GM12892 (cell line): Measurements from ENCODE around the gene ZNF33B.
A peak's percentile ranks its signal among the peaks of the same experiment; 100 is the strongest.
"Not testable (repeated sequence)": the region's sequence is repeated elsewhere in the genome, so short reads cannot be mapped to it uniquely, and the experiment has no call there.

Experiments used
- DNase-seq: peaks from one replicate; pipeline ENCODE4 v3.0.0; 2011; ENCODE audit not compliant: insufficient read length
- FAIRE-seq: peaks from 2 replicates; lab custom pipeline; 2011; peaks lifted over from hg19 to GRCh38; lab: Jason Lieb, UNC
- POLR2A ChIP-seq: IDR thresholded peaks from 2 replicates; pipeline ENCODE4 v1.6.1; 2011; ENCODE audit warnings: low read depth, low read length, control low read depth
- POLR2AphosphoS5 ChIP-seq: IDR thresholded peaks from 2 replicates; pipeline ENCODE4 v1.6.1; 2011; ENCODE audit warnings: low read depth, low read length, control low read depth
- TAF1 ChIP-seq: IDR thresholded peaks from 2 replicates; pipeline ENCODE4 v1.6.1; 2011; ENCODE audit warnings: low read depth, mild to moderate bottlenecking, control low read depth, low read length, borderline replicate concordance

Gene ZNF33B

GRCh38 chr10:42596196-42596595 is 42.2 kb downstream of the ZNF33B start:
- no peak for TF ChIP-seq POLR2A
- FAIRE-seq (no peak), DNase-seq (no peak)

GRCh38 chr10:42594246-42594650 is 44.1 kb downstream of the ZNF33B start:
- no peak for DNase-seq
- no peak for TF ChIP-seq POLR2AphosphoS5
- no peak for TF ChIP-seq POLR2A
- no peak for TF ChIP-seq TAF1
- FAIRE-seq = no peak

- FAIRE-seq (no peak), DNase-seq (no peak)
- no peak for TF ChIP-seq POLR2AphosphoS5
- no peak for TF ChIP-seq TAF1
- no peak for TF ChIP-seq POLR2A
Measured at GRCh38 chr10:42593284-42593683, 45.1 kb downstream of the ZNF33B start.

- no peak for TF ChIP-seq TAF1
- TF ChIP-seq POLR2AphosphoS5 = no peak
- TF ChIP-seq POLR2A = no peak
Measured at GRCh38 chr10:42583828-42584227, 54.5 kb downstream of the ZNF33B start.

GRCh38 chr10:42578019-42578418 is 60.4 kb downstream of the ZNF33B start:
- DNase-seq (no peak), FAIRE-seq (no peak)
- TF ChIP-seq POLR2A = no peak

More at GRCh38 chr10:42583828-42584227, 54.5 kb downstream of the ZNF33B start:
- DNase-seq (no peak), FAIRE-seq (no peak)

- TF ChIP-seq POLR2AphosphoS5 (no peak), POLR2A (no peak), TAF1 (no peak)
- FAIRE-seq (no peak), DNase-seq (no peak)
Measured at GRCh38 chr10:42576338-42576737, 62.0 kb downstream of the ZNF33B start.

- TF ChIP-seq TAF1 (no peak), POLR2AphosphoS5 (no peak), POLR2A (no peak)
- FAIRE-seq (no peak), DNase-seq (no peak)
Measured at GRCh38 chr10:42574336-42574735, 64.0 kb downstream of the ZNF33B start.

- DNase-seq (no peak), FAIRE-seq (no peak)
- no peak for TF ChIP-seq TAF1
- no peak for TF ChIP-seq POLR2AphosphoS5
- no peak for TF ChIP-seq POLR2A
Measured at GRCh38 chr10:42556931-42557330, 81.4 kb downstream of the ZNF33B start.

GRCh38 chr10:42553576-42553975 is 84.8 kb downstream of the ZNF33B start:
- DNase-seq, FAIRE-seq: not testable (repeated sequence)

GRCh38 chr10:42553064-42553407 is 85.3 kb downstream of the ZNF33B start:
- FAIRE-seq (no peak), DNase-seq (no peak)
- no peak for TF ChIP-seq POLR2A
- no peak for TF ChIP-seq TAF1
- TF ChIP-seq POLR2AphosphoS5 = no peak

- TF ChIP-seq POLR2A = no peak
- no peak for TF ChIP-seq TAF1
- no peak for TF ChIP-seq POLR2AphosphoS5
- FAIRE-seq = peak; percentile 96
- DNase-seq = peak; percentile 70
Measured at GRCh38 chr10:42552188-42553063, 85.9 kb downstream of the ZNF33B start.

GRCh38 chr10:42551582-42552187 is 86.7 kb downstream of the ZNF33B start:
- FAIRE-seq (no peak), DNase-seq (no peak)
- TF ChIP-seq POLR2A = no peak
- TF ChIP-seq TAF1 = no peak
- TF ChIP-seq POLR2AphosphoS5 = no peak

- FAIRE-seq = no peak
Measured at GRCh38 chr10:42549851-42550250, 88.5 kb downstream of the ZNF33B start.

GRCh38 chr10:42548254-42548653 is 90.1 kb downstream of the ZNF33B start:
- DNase-seq = no peak
- no peak for FAIRE-seq
- TF ChIP-seq POLR2A (no peak), POLR2AphosphoS5 (no peak), TAF1 (no peak)

More at GRCh38 chr10:42549851-42550250, 88.5 kb downstream of the ZNF33B start:
- TF ChIP-seq POLR2A (no peak), POLR2AphosphoS5 (no peak), TAF1 (no peak)
- no peak for DNase-seq
